Neural cell (in vitro differentiated cells): ENCODE results near the gene RGL1. TPM values are rescaled to one million over a fixed set of nuclear protein-coding genes. Genes with fewer than 3 reads are reported as not detected.

Experiments
- H2AFZ ChIP-seq: fragments of 200-600, 300-800 bp; sonication (generic), shearing (Covaris generic); 2 replicates; pipeline ENCODE4 v1.6.0; 2014; ENCODE audit warnings: low read depth, mild to moderate bottlenecking, antibody characterized with exemption, low read length, moderate library complexity
- H3F3A ChIP-seq: fragments of 200-600 bp; shearing (Covaris generic); 2 replicates; pipeline ENCODE4 v1.6.1; 2016; ENCODE audit warnings: mild to moderate bottlenecking, moderate library complexity, mixed read lengths, antibody characterized with exemption, low read length; ENCODE audit not compliant: insufficient read depth, poor library complexity, severe bottlenecking
- H3K27ac ChIP-seq: fragments of 200-600, 300-800 bp; sonication (generic), shearing (Covaris generic); 2 replicates; pipeline ENCODE4 v1.5.1; 2014; ENCODE audit warnings: mild to moderate bottlenecking, low read length, moderate library complexity
- H3K27me3 ChIP-seq: fragments of 300-800, 200-600 bp; sonication (generic), shearing (Covaris generic); 2 replicates; pipeline ENCODE4 v1.6.0; 2014; ENCODE audit warnings: mild to moderate bottlenecking, low read depth, low read length, moderate library complexity; ENCODE audit not compliant: insufficient read depth
- H3K36me3 ChIP-seq: fragments of 300-800, 200-600 bp; sonication (generic), shearing (Covaris generic); 2 replicates; pipeline ENCODE4 v1.5.1; 2014; ENCODE audit warnings: mild to moderate bottlenecking, antibody characterized with exemption, low read length, moderate library complexity; ENCODE audit not compliant: insufficient read depth
- H3K4me2 ChIP-seq: fragments of 300-800, 200-600 bp; sonication (generic), shearing (Covaris generic); 2 replicates; pipeline ENCODE4 v1.6.0; 2014; ENCODE audit warnings: mild to moderate bottlenecking, low read length
- H3K4me3 ChIP-seq: fragments of 300-800, 200-600 bp; sonication (generic), shearing (Covaris generic); 2 replicates; pipeline ENCODE4 v1.5.1; 2014; ENCODE audit warnings: mild to moderate bottlenecking, low read length, moderate library complexity
- H3K79me2 ChIP-seq: fragments of 200-600 bp; shearing (Covaris generic); replicated peaks from 2 replicates; pipeline ENCODE4 v1.6.0; 2014; ENCODE audit warnings: mild to moderate bottlenecking, low read length, moderate library complexity; ENCODE audit not compliant: insufficient read depth
- H3K9ac ChIP-seq: fragments of 300-800, 200-600 bp; sonication (generic), shearing (Covaris generic); 2 replicates; pipeline ENCODE4 v1.6.1; 2016; ENCODE audit warnings: mild to moderate bottlenecking, low read length, mixed read lengths
- H3K9me2 ChIP-seq: fragments of 200-600 bp; shearing (Covaris generic); 2 replicates; pipeline ENCODE4 v1.6.1; 2016; ENCODE audit warnings: mild to moderate bottlenecking, low read length, mixed read lengths; ENCODE audit not compliant: insufficient read depth
- H3K9me3 ChIP-seq: fragments of 200-600, 300-800 bp; sonication (generic), shearing (Covaris generic); 2 replicates; pipeline ENCODE4 v1.6.1; 2016; ENCODE audit warnings: mild to moderate bottlenecking, mixed run types, low read length, moderate library complexity, mixed read lengths
- H4K20me1 ChIP-seq: fragments of 200-600 bp; shearing (Covaris generic); 2 replicates; pipeline ENCODE4 v1.6.1; 2016; ENCODE audit warnings: mild to moderate bottlenecking, mixed run types; ENCODE audit not compliant: insufficient read depth
- CTCF ChIP-seq: fragments of 450-650 bp; IDR thresholded peaks from 2 replicates; pipeline ENCODE4 v1.5.1; 2014; ENCODE audit warnings: antibody characterized with exemption, mild to moderate bottlenecking, moderate library complexity; ENCODE audit not compliant: poor library complexity, severe bottlenecking
- EP300 ChIP-seq: fragments of 450-650 bp; conservative IDR thresholded peaks from 2 replicates; pipeline ENCODE4 v1.6.1; 2014; ENCODE audit warnings: antibody characterized with exemption, mild to moderate bottlenecking, moderate library complexity; ENCODE audit not compliant: poor library complexity, severe bottlenecking
- EZH2 ChIP-seq: fragments of 200-600, 300-800 bp; shearing (Covaris generic), sonication (generic); IDR thresholded peaks from 2 replicates; pipeline ENCODE4 v1.6.1; 2014; ENCODE audit warnings: antibody characterized with exemption, low read length, borderline replicate concordance, mild to moderate bottlenecking; ENCODE audit not compliant: insufficient read depth, poor library complexity, severe bottlenecking
- MXI1 ChIP-seq: fragments of 450-650 bp; conservative IDR thresholded peaks from 2 replicates; pipeline ENCODE4 v1.6.1; 2014; ENCODE audit warnings: antibody characterized with exemption, mild to moderate bottlenecking; ENCODE audit not compliant: poor library complexity, severe bottlenecking
- POLR2AphosphoS5 ChIP-seq: IDR thresholded peaks from 2 replicates; pipeline ENCODE4 v1.6.1; 2012
- RAD21 ChIP-seq: fragments of 450-650 bp; conservative IDR thresholded peaks from 2 replicates; pipeline ENCODE4 v1.6.1; 2014; ENCODE audit warnings: antibody characterized with exemption, mild to moderate bottlenecking, moderate library complexity
- REST ChIP-seq: IDR thresholded peaks from 2 replicates; pipeline ENCODE4 v1.6.1; 2012; ENCODE audit warnings: borderline replicate concordance
- SMC3 ChIP-seq: fragments of 450-650 bp; conservative IDR thresholded peaks from 2 replicates; pipeline ENCODE4 v1.6.1; 2014; ENCODE audit warnings: antibody characterized with exemption, mild to moderate bottlenecking, moderate library complexity; ENCODE audit not compliant: poor library complexity
- TAF1 ChIP-seq: IDR thresholded peaks from 2 replicates; pipeline ENCODE4 v1.6.1; 2012; ENCODE audit warnings: low read depth
- polyA plus RNA-seq: library from polyadenylated mRNA; depleted of rRNA; stranded (reverse); fragments of >200 nt; gene quantifications from 2 replicates; pipeline ENCODE4 v1.2.3, GENCODE V29; 2014

Gene RGL1
- polyA plus RNA-seq, 1 donor from 2014 or later: 14.7 TPM

DNA sequence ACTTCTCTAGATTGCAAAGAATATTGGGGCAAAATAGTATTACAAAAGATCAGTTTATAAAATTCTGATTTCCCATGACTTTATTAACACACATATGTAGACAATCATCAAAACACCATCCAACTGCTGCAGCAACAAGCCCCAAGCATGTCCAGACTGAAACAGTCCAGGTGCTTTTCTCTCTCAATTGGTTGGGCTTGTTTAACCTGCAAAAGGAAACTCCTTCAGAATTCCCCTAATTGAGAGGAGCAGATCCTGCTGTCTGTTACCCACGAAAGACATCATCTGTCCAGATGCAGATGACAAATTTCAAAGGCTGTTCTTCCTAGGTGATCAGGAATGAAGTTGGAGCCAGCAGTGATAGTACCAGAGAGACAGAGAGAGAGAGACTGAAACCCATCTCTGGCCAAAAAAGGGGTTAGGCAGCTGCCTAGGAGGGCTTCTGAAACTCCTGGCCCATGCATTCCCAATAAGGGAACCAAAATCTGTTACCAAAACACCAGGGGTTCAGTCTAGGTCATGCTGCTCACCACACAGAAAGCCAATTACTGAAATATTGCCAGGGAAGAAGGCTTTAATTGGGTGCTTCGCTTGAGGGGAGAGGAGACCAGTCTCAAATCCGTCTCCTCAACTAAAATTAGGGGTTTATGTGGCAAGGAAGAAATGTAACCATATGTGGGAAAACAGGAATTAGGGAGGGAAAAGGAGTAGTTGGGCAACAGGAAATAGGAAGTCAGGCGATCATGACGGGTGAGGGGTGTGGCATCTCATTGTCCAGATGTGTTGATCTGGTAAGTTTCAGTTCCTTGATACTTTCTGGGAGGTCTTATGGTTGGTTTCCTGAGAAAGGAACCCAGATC lies 34.7 kb upstream of the RGL1 start:
- Histone ChIP-seq H3K4me2 (no peak overlapping the region), H3K9me2 (no peaks in the 10 kb centered on the region), H2AFZ (no peak overlapping the region), H3K4me3 (no peak overlapping the region), H3K9ac (no peak overlapping the region), H3K36me3 (no peaks in the 10 kb centered on the region), H3K27me3 (no peaks in the 10 kb centered on the region), H3K9me3 (no peaks in the 10 kb centered on the region), H3K79me2 (no peaks in the 10 kb centered on the region), H3K27ac (no peak overlapping the region), H4K20me1 (no peaks in the 10 kb centered on the region), H3F3A (no peaks in the 10 kb centered on the region)
- TF ChIP-seq MXI1: no peak
- no peak for TF ChIP-seq RAD21
- no peak for TF ChIP-seq SMC3
- no peak for TF ChIP-seq EZH2
- TF ChIP-seq CTCF: no peak
- TF ChIP-seq TAF1: no peak
- TF ChIP-seq EP300: no peak
- TF ChIP-seq POLR2AphosphoS5: no peak
- no peak for TF ChIP-seq REST

DNA sequence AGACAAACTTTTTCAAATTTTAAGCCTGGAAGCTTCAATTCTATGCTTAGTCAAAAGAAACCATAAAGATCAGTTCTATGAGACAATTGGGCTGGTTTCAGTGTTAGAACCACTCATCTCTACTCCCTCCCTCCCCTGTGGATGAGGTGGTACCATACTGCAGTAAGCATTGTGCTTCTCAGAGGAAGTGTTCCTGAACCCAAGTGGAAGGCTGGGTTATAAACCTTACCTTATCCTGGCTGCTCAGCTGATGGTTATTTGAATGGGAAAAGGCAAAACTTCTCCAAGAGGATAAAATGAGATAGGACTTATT lies 34.1 kb upstream of the RGL1 start:
- H3K4me3 ChIP-seq: no peak overlapping the region
- H3K9me2 ChIP-seq: no peaks in the 10 kb centered on the region
- no peak overlapping the region for H3K27ac ChIP-seq
- H3K36me3 ChIP-seq: no peaks in the 10 kb centered on the region
- H4K20me1 ChIP-seq: no peaks in the 10 kb centered on the region
- no peak overlapping the region for H2AFZ ChIP-seq
- TF ChIP-seq SMC3 (no peak), EZH2 (no peak), CTCF (no peak), TAF1 (no peak)
- H3K4me2 ChIP-seq: no peak overlapping the region
- no peaks in the 10 kb centered on the region for H3K9me3 ChIP-seq
- H3K27me3 ChIP-seq: no peaks in the 10 kb centered on the region
- no peaks in the 10 kb centered on the region for H3F3A ChIP-seq
- H3K79me2 ChIP-seq: no peaks in the 10 kb centered on the region
- H3K9ac ChIP-seq: no peak overlapping the region
